GM18499 (cell line): ENCODE data around the gene HOXA7.

Experiments used
- ATAC-seq: cut with Tn5 transposase; IDR thresholded peaks from one replicate; pipeline ENCODE4 v1.9.1; 2021; ENCODE audit warnings: moderate number of reproducible peaks; ENCODE audit not compliant: insufficient read depth, unreplicated experiment

HOXA7 gene

DNA sequence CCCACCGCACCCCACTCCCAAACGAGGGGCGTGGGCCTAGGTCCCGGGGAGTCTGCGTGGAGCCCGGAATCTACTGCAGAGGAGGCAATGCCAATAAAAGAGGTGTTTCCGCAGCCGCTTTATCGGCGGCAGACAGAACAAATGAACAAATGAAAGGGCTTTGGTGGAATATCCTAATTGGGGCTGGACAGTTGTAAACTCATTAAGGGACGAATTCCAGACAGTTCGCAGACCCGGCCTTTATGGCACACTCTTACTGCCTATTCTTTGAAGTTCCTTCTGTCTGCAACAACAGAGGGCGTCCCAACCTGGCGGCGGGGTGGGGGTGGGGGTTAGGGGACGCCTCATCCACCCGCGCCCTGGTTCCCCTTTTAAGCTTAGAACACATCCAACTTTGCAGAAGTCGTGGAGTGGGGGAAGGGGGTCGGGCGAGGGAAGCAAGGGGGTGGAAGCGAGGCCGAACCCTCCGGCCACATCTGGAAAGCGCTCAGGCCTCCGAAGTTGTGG lies 4.8 kb upstream of the HOXA7 start:
- ATAC-seq = no peak

DNA sequence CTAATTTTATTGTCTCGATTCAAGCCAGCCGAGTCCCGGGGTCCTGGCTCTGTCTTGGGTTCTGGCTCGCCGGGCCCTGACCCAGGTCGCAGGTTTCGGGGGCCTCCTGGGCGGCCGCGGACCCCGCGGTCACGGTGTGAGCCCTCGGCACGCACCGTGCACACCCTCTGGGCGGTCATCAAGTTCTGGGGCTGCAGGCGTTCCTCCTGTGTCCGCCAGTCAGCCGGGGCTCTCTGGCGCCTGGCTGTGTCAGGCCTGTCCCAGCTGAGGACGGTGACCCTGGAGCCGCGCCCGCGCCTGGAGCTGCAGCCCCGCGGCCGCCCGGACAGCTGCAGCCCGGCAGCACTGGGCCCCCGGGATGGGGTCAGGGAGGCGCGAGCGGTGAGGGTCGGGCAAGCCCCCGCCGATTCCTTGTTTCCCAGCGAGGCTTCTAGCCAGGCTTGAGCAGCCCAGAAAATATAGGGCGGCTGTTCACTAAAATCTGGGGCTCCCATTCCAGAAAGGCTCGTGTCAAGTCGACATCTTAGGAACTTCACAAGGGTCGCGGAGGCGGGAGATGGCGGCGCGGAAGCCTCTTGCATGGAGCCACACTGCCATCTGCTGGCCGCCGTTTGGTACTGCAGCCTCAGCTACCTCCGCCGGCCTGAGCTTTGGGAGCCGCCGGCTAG lies 4.2 kb upstream of the HOXA7 start:
- no peak for ATAC-seq

DNA sequence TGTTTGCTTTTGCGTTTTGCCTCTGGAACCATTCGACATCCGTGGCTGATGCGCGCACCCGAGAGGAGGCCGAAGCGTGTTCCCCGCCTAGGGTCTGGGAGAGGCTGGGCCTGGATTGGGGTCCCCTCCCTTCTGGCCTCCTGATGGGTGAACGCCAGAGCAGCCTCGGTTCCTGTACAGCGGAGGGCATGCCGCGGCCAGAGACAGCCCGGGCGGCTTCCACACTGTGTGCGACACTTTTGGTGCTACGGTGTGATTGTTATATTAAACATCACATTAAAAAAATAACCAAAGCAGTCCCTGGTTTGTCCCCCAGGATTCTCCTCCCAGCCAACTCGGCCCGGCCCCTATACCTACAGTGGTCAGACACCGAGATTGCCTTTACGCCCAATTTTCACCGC lies 3.7 kb upstream of the HOXA7 start:
- no peak for ATAC-seq

DNA sequence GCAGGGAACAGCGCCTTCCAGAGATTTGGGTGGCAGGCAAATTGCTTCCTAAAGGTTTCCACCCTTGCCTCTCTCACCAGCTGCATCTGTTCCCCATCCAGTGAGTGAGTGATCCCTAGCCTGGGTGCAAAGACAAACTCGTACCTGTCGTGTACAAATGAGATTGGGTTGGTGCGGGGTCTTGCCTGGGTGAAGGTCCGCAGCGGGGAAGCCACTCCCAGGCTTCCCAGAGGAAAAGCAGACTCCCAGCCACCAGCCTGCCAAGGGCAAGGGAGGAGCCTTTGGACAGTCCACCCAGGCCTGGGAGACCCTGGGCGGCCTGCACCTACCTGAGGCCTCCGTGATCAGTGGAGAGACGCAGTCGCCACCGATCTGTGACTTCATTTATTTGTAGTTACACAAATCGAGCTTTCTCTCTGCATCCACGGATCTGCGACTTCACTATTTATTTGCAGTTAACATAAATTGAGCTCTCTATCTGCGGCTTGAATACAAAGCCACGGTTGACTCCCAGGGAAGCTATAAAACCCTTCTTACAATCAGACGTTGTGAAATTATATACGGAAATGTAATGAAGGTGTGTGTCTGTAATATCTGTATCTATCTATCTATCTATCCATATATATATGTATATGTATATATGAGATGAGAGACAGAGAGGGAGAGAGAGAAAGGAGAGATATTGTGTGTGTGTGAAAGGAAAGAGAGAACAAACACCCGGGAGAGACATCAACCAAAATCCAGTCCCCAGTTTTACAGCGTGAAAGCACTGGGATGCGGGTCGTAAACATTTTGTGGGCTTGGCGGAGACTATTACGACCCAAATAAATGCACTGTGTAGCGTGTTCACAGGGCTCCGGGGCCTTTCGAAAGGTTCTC lies 3.0 kb upstream of the HOXA7 start:
- ATAC-seq = no peak

DNA sequence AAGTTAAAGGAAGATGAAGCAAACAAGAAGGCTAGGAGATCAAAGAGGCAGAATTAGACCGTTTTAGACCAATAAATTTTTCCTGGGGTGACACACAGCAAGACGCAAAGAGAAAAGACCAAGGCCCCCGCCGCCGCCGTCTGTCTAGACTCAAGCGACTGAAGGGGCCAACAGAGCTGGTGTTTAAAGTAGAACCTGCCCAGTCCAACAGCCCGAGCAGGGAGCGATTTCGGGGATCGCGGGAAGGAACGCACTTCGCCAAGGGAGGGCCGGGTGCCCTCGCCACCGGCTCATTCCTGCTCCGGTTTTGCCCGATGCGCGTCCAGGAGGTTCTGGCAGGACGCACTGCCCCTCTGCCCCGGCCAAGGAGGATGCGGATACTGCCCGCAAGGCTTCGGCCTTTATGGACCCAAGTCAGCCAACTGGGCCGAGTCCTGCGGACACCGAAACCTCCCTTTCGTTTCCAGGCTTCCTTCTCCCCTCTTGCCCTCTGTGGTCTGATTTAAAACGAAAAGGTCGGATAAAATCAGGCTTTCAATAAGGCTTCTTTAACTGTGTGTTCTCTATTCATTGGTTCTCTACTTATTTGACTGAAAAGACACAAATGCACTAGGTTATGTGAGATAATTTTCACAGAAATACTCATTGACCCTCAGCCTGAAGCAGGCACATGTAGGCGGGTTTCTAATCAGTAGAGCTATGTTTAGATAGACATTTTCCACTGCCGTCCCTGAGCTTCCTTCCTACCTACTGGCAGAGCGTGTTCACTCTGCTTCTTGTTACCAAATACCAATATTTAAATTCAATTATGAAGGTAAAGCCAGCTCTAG lies 2.2 kb upstream of the HOXA7 start:
- no peak for ATAC-seq

DNA sequence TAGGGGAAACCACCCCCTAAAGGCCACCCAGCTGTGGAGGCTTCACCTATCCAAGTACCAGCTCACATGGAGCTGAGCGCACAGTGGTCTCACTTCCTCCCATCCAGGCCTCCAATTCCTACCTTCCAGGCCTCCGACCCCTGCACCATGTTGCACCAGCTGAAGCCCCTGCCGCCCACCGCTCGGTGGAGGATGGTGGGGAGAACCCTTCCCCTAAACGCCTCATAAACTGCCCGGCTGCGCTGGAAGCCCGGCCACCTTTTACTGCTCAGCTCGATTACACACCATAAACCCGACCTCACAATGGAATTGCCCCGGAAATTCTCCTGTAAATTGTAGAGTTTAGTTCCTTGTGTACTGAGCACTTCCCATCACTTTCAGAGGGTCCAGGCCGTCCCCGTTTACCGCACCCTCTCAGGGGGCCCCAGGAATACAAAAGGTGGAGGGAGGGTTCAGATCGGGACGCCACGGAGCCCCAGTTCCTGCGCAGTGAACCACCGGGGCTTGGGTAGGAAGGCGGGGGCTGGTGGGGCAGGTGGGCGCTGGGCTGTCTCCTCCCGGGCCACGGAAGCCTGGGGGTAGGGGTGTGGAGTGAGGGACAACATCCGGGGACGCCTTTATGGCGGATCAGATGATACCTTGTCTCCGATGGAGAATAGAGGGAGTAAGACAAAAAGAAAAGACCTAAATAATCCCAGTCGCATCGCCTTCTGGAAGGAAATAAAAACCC lies 1.4 kb upstream of the HOXA7 start:
- ATAC-seq = no peak

DNA sequence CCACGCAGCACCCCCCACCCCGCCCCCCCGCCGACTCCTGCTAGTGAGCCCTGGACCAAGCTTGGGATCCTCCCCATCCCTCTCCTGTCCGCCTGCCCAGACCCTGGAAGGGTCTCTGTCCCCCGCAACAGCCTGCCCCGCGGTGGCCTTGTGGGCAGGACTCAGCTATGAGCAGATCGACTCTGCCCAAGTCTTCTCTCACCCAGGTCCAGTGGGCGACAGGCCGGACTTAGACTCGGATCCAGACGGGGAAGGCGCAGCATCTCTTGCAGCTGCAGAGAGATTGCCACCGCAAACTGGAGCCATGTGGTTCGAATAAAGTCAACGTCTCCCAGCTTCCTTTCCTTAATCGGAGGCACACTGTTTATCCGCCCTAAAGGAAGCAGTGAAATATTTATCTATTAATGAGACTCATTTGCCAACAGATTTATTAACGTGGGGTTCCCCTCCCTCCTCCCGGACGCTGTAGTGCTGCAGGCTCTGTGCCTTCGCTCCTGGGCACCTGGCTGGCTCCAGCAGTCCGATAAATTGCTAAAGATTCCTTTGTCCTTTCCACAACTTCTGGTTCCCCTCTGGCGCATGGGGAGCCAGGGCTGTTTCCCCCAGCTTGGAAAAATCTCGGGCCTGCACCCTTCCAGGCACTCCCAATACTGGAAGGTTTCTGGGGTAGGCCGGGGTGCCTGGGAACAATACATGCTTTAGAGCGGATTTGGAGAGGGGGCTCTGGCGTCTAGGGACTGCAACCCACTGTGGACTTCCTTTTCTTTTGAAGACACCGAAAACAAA lies 634 bp upstream of the HOXA7 start:
- no peak for ATAC-seq

DNA sequence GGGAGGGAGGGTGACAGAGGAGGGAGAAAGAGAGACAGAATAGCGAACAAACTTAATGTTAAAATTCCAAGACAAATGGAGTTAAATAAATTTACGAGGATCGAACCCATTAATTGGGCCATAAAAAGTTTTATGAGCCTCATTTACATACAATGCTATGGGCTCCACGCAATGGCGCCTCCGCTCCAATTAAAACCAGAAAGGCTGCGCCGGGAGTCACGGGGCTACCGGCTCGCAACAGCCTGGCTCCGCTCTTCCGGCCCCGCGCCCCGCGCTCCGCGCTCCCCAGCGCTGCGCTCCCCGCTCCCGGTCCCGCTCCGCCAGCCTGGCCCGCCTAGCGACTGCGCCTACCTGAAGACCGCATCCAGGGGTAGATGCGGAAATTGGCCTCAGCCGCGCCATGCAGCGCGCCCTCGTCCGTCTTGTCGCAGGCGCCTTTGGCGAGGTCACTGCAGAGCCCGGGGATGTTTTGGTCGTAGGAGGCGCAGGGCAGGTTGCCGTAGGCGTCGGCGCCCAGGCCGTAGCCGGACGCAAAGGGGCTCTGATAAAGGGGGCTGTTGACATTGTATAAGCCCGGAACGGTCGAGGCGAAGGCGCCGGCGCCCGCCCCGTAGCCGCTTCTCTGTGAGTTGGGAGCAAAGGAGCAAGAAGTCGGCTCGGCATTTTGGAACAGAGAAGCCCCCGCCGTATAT lies 513 bp downstream of the HOXA7 start:
- no peak for ATAC-seq

DNA sequence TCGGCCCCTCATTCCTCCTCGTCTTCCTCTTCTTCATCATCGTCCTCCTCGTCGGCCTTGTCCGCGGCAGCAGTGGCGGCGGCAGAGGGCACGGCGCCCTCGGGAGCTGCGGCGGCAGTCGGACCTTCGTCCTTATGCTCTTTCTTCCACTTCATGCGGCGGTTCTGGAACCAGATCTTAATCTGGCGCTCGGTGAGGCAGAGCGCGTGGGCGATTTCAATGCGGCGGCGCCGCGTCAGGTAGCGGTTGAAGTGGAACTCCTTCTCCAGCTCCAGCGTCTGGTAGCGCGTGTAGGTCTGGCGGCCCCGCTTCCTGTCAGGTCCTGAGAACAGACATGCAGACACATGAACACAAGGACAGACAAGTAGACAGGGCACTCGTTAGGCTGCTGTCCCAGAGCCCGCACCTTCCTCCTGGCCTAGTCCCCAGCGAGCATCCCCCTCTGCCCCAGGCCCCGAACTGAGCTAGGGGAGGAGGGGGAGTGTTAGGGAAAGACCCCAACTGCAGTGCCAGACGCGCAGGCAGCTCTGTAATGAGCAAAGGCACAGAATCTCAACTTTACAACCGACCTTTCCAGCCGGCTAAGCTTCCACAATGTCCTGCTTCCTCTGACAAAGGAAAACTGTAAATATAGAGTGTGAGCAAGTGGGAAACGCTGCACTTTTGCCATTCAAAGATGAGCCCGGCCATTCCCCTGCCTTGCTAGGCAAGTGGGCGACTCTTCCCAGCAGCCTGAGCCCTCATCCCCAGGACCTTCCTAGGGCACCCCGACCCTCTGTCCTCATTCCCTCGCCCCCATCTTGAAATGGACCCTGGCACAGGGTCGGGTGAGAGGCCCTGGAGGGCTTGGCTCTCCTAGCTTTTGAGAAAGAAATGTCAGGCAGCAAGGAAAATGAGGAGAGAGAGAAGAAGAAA lies 1.3 kb downstream of the HOXA7 start:
- no peak for ATAC-seq

DNA sequence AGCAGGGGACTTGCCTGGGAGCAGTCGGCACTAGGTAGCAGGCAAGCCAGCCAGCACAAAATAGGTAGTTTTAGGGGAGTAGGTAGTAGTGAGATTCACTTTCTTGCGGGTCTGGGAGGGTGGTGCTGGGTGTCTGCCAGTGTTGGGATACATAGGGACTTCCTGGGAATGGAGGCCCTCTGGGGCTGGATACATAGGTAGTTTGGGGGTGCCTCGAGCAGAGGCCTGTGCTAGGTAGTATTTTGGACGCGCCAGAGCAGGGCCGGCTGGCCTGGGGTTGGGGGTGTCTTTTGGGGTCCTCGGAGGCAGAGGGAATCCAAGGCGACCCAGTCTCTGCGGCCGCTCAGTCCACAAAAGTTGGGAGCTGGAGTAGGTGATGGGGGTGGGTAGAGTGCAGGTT lies 2.1 kb downstream of the HOXA7 start:
- no peak for ATAC-seq

DNA sequence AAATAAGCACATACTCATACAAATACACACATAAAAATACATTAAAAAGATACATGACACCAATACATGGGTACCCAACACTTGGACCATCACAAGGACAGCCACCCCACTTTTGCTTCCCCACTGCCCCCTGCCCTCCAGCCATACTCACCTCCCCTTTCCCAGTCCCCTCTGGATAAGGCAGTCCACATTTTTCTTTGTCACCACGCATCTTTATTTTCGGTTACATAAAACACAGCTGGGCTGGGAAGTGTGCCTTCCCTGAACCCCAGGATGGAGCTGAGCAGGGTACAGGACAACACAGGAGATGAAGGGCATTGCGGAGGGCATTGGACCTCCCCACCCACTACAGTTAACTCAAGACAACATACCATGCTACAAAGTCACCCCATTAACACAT lies 2.9 kb downstream of the HOXA7 start:
- no peak for ATAC-seq

DNA sequence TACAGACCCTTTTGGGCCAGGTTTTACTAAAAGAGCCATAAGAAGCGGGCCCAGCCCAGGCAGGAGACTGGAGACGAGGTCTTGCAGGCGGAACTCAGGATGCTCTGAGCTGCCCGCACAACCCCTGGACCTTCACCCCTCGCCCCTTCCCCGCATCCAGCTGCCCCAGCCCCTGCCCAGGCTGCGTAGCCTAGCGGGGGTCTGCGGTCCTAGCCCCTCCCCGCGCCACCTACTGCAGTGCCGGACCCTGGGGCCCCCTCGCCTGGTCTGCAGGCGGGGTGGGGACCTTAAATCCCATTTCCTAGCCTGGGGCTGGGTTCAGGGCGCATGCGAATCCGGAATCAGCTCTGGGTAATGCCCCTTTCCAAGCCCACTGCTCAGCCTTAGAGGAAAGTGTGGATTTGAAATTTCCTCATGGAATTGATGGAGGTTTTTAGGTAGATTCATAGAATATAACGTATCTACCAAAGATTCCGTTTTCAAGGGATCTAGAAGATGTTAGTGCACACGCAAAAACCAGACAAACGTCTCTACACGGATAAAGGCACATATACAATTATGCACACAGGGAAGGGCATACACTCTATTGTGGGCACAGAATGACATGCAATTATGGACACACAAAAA lies 3.5 kb downstream of the HOXA7 start:
- no peak for ATAC-seq

DNA sequence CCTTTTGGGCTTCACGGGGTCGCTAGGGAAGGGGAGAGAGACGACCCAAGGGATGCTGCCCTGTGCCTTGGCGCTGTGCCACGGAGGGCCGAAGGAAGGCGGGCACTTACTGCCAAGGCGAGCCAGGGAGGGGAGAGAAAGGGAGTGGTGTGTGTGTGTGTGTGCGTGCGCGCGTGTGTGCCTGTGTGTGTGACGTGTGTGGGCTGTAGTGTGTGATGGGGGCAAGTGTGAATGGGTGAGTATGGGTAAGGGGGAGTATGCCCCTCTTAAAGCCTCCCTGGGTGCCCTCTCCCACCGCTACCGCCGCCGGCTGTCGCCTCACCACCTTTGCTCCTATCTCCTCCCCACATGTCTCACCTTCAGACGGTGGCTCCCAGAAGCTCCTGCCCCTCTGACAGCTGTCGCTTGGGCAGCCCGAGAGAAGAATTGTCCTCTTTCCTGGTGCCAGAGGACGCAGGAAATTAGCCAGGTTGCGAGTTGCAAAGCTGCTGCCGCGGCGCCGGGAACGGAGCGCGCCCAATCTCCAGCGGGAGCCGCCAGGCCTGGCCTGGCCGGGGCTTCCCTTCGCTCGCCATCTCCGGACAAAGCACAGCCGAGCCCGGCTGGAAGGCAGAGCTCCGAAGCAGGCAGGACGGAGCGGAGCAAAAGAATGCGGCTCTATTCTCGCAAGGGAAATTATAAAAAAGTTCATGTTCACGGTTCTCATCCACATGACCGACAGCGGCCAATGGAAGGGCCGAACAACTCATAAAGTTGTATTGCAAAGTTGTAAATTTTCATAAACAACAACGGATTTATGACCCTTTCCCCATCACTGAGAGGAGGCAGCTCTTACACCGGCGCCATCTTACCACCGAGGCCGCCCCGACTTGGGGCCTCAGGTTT lies 4.3 kb downstream of the HOXA7 start, which contains the start of gene HOXA3:
TSS of gene HOXA3 (minus strand) at position 653 of the 885 bp plus-strand sequence. CDS start 41,943 bp downstream, outside the sequence.
- ATAC-seq = no peak

DNA sequence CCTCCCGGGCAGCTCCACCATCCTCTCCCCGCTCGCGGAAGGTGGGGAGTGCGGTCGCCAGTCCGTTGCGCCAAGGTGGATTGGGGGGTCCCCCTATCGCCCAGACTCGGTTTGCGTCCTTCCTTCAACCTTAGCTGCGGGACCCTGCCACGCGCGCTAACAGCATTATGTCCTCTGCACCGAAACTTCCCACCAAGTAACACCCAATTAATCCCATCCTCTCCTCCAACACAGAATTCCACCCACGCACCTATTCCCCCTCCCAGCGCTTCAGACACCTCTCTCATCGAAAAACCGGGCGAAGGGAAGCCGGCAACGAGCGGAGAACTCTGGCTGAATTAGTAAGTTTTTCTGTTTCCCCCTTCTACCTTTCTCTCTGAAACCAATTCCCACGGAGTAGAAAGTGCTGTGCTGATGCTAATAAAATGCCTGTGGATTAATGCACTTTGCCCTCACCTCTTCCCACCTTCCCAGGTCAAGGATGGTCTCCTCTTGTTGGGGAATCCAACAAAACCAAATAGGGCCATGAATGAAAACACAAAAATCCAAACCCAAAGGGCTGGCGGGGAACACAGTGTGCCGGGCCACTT lies 5.0 kb downstream of the HOXA7 start:
- ATAC-seq = no peak

DNA sequence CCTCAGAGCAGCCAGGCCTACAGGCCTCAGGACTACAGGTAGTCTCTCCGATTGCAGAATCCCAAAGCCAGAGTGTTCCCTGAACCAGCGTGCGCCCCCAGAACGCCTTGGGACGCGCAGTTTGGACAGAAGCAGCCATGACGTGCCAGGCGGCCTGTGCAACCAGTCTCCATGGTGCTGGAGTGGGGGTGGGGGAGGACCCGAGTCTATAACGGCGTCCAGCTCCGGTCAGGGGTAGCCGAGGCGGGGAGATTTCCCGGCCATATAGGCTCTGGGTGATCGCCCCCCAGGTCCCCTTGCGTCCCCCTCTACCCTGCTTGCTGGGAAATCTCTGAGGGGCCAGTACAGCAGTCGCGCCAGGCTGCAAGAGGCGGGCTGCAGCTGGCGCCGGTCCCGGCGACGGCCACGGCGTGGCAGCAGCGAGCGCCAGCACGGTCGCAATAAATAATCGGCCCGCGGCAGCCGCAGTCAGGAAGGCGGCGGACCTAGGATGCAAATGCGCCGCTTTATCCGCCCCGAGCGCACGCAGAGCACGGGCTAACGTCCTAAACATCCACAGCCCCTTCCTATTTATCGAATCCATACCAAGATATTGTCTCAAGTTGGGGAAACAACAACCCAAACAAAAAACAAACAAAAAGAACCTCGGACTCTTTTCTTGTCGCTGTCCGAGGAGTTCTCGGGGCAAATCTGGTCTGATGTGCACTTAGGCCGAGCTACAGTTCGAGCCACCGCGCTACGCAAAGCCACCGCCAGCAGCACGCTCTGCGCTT lies 5.7 kb downstream of the HOXA7 start:
- no peak for ATAC-seq
